Astrocyte (in vitro differentiated cells and primary cell): ENCODE data around the gene LMX1B.

ENCODE experiments used
- CTCF ChIP-seq: IDR thresholded peaks from 2 replicates; pipeline ENCODE4 v1.5.1; 2011; ENCODE audit warnings: low read depth, mild to moderate bottlenecking, inconsistent platforms, low read length, moderate library complexity; ENCODE audit not compliant: insufficient read depth
- EZH2 ChIP-seq: IDR thresholded peaks from 2 replicates; pipeline ENCODE4 v1.6.1; 2012; ENCODE audit warnings: mild to moderate bottlenecking, low read length, inconsistent platforms; ENCODE audit not compliant: insufficient read depth

- TF ChIP-seq CTCF (no peak), EZH2 (no peak)
Observed at GRCh38 chr9:126584611-126585010, 29.1 kb upstream of the LMX1B start.
